ENCODE data around the gene CMSS1.

Gene CMSS1

GRCh38 chr3:100032243-100032642 lies 214.6 kb downstream of the CMSS1 start:
- H3K36me3 Mint-ChIP-seq (ENCODE audit: low read depth) = no peaks in the 10 kb centered on the region
- H3K9me3 Mint-ChIP-seq = no peaks in the 10 kb centered on the region
- H3K27ac Mint-ChIP-seq = peak overlapping the region in 2 of 3 experiments; percentile 33 to 96
- no peak overlapping the region for H3K4me3 Mint-ChIP-seq
- H3K27me3 Mint-ChIP-seq (ENCODE audit: low read depth) = no peaks in the 10 kb centered on the region
- TF ChIP-seq CTCF (IDR thresholded peaks at IDR 0.05; ENCODE audit: unreplicated experiment in 3 of 3) = no peak
- H3K4me1 Mint-ChIP-seq = peaks cover 36% of the 10 kb centered on the region

- peaks cover 36% of the 10 kb centered on the region for H3K4me1 Mint-ChIP-seq
- peak overlapping the region in 2 of 3 experiments; percentile 91 to 96 for H3K27ac Mint-ChIP-seq
- H3K27me3 Mint-ChIP-seq (ENCODE audit: low read depth) = no peaks in the 10 kb centered on the region
- no peaks in the 10 kb centered on the region for H3K9me3 Mint-ChIP-seq
- TF ChIP-seq CTCF (IDR thresholded peaks at IDR 0.05; ENCODE audit: unreplicated experiment in 3 of 3) = no peak
- no peaks in the 10 kb centered on the region for H3K36me3 Mint-ChIP-seq (ENCODE audit: low read depth)
- H3K4me3 Mint-ChIP-seq = no peak overlapping the region
Observed at GRCh38 chr3:100033184-100033583, 215.5 kb downstream of the CMSS1 start.

- Mint-ChIP-seq H3K9me3 (no peaks in the 10 kb centered on the region), H3K36me3 (ENCODE audit: low read depth) (no peaks in the 10 kb centered on the region), H3K27ac (peak overlapping the region in 2 of 3 experiments; percentile 65 to 96), H3K4me1 (peaks cover 36% of the 10 kb centered on the region), H3K4me3 (no peak overlapping the region), H3K27me3 (ENCODE audit: low read depth) (no peaks in the 10 kb centered on the region)
- no peak for TF ChIP-seq CTCF (IDR thresholded peaks at IDR 0.05; ENCODE audit: unreplicated experiment in 3 of 3)
Observed at GRCh38 chr3:100033903-100034471, 216.3 kb downstream of the CMSS1 start.

- H3K9me3 Mint-ChIP-seq = no peaks in the 10 kb centered on the region
- H3K36me3 Mint-ChIP-seq (ENCODE audit: low read depth) = no peaks in the 10 kb centered on the region
- H3K4me1 Mint-ChIP-seq = peaks cover 46% of the 10 kb centered on the region
- H3K27me3 Mint-ChIP-seq (ENCODE audit: low read depth) = no peaks in the 10 kb centered on the region
- H3K4me3 Mint-ChIP-seq = no peak overlapping the region
- no peak for TF ChIP-seq CTCF (IDR thresholded peaks at IDR 0.05; ENCODE audit: unreplicated experiment in 3 of 3)
- H3K27ac Mint-ChIP-seq = peak overlapping the region; percentile 74 to 99 (median 82)
Observed at GRCh38 chr3:100039075-100039474, 221.4 kb downstream of the CMSS1 start.

GRCh38 chr3:100040451-100041225 lies 223.0 kb downstream of the CMSS1 start:
- no peak for TF ChIP-seq CTCF (IDR thresholded peaks at IDR 0.05; ENCODE audit: unreplicated experiment in 3 of 3)
- Mint-ChIP-seq H3K27ac (peak overlapping the region; percentile 81 to 99 (median 97)), H3K4me3 (peak overlapping the region in 1 of 3 experiments; percentile 31), H3K27me3 (ENCODE audit: low read depth) (no peaks in the 10 kb centered on the region), H3K9me3 (no peaks in the 10 kb centered on the region), H3K4me1 (peaks cover 51% of the 10 kb centered on the region), H3K36me3 (ENCODE audit: low read depth) (no peaks in the 10 kb centered on the region)

Measured in nephron (organoid).